Skeletal muscle satellite cell (primary cell): Measurements from ENCODE around the gene PDYN.
A peak's percentile ranks its signal among the peaks of the same experiment; 100 is the strongest.

Experiments used
- H3K27me3 ChIP-seq: 2 replicates; pipeline ENCODE4 v1.7.0; 2013; ENCODE audit warnings: low read length; ENCODE audit not compliant: control insufficient read depth, insufficient read depth
- H3K36me3 ChIP-seq: 2 replicates; pipeline ENCODE4 v1.7.0; 2013; ENCODE audit warnings: mild to moderate bottlenecking, control low read depth, low read length; ENCODE audit not compliant: insufficient read depth
- H3K4me1 ChIP-seq: 2 replicates; pipeline ENCODE4 v1.7.0; 2013; ENCODE audit warnings: low read length; ENCODE audit not compliant: control insufficient read depth, insufficient read depth
- H3K4me2 ChIP-seq: 2 replicates; pipeline ENCODE4 v1.7.0; 2013; ENCODE audit warnings: mild to moderate bottlenecking, low read length
- H3K4me3 ChIP-seq: 2 replicates; pipeline ENCODE4 v1.7.0; 2013; ENCODE audit warnings: low read length
- H3K9ac ChIP-seq: 2 replicates; pipeline ENCODE4 v1.7.0; 2013; ENCODE audit warnings: mild to moderate bottlenecking, low read depth, low read length, moderate library complexity
- H3K9me3 ChIP-seq: replicated peaks from 2 replicates; pipeline ENCODE4 v1.7.0; 2013; ENCODE audit warnings: mild to moderate bottlenecking, control low read depth, low read length

The PDYN gene

GRCh38 chr20:1965520-1966351 lies 28.1 kb downstream of the PDYN start:
- peaks cover 87% of the 10 kb centered on the region for H3K27me3 ChIP-seq
- peak overlapping the region; percentile 76 for H3K4me2 ChIP-seq
- H3K36me3 ChIP-seq = no peaks in the 10 kb centered on the region
- peaks cover 4% of the 10 kb centered on the region for H3K4me1 ChIP-seq
- H3K9ac ChIP-seq = no peak overlapping the region
- H3K9me3 ChIP-seq = no peaks in the 10 kb centered on the region
- H3K4me3 ChIP-seq = peak overlapping the region; percentile 24

- Histone ChIP-seq H3K36me3 (no peaks in the 10 kb centered on the region), H3K27me3 (peaks cover 86% of the 10 kb centered on the region), H3K9me3 (no peaks in the 10 kb centered on the region), H3K4me1 (peaks cover 4% of the 10 kb centered on the region), H3K4me3 (peak overlapping the region; percentile 24), H3K9ac (no peak overlapping the region), H3K4me2 (peak overlapping the region; percentile 76)
Measured at GRCh38 chr20:1964659-1965405, 29.0 kb downstream of the PDYN start.

- Histone ChIP-seq H3K4me1 (peaks cover 4% of the 10 kb centered on the region), H3K9me3 (no peaks in the 10 kb centered on the region), H3K27me3 (peaks cover 88% of the 10 kb centered on the region), H3K9ac (no peak overlapping the region), H3K4me2 (no peak overlapping the region), H3K36me3 (no peaks in the 10 kb centered on the region), H3K4me3 (no peak overlapping the region)
Measured at GRCh38 chr20:1964061-1964460, 29.8 kb downstream of the PDYN start.

- Histone ChIP-seq H3K9ac (no peak overlapping the region), H3K4me2 (no peak overlapping the region), H3K9me3 (no peaks in the 10 kb centered on the region), H3K27me3 (peaks cover 82% of the 10 kb centered on the region), H3K4me3 (no peak overlapping the region), H3K36me3 (no peaks in the 10 kb centered on the region), H3K4me1 (peaks cover 4% of the 10 kb centered on the region)
Measured at GRCh38 chr20:1961374-1961773, 32.5 kb downstream of the PDYN start.

- Histone ChIP-seq H3K27me3 (peaks cover 76% of the 10 kb centered on the region), H3K4me1 (no peaks in the 10 kb centered on the region), H3K36me3 (no peaks in the 10 kb centered on the region), H3K4me2 (no peak overlapping the region), H3K9me3 (no peaks in the 10 kb centered on the region), H3K4me3 (no peak overlapping the region), H3K9ac (no peak overlapping the region)
Measured at GRCh38 chr20:1959156-1959555, 34.7 kb downstream of the PDYN start.

GRCh38 chr20:1958426-1958825 lies 35.4 kb downstream of the PDYN start:
- Histone ChIP-seq H3K9ac (no peak overlapping the region), H3K27me3 (peaks cover 68% of the 10 kb centered on the region), H3K4me1 (no peaks in the 10 kb centered on the region)

GRCh38 chr20:1955217-1955616 lies 38.6 kb downstream of the PDYN start:
- H3K27me3 ChIP-seq = peaks cover 61% of the 10 kb centered on the region
- H3K9me3 ChIP-seq = no peaks in the 10 kb centered on the region
- H3K36me3 ChIP-seq = no peaks in the 10 kb centered on the region
- no peak overlapping the region for H3K4me3 ChIP-seq
- H3K4me2 ChIP-seq = no peak overlapping the region
- no peaks in the 10 kb centered on the region for H3K4me1 ChIP-seq
- no peak overlapping the region for H3K9ac ChIP-seq

More at GRCh38 chr20:1958426-1958825, 35.4 kb downstream of the PDYN start:
- H3K9me3 ChIP-seq = no peaks in the 10 kb centered on the region
- H3K4me3 ChIP-seq = no peak overlapping the region
- no peaks in the 10 kb centered on the region for H3K36me3 ChIP-seq
- H3K4me2 ChIP-seq = no peak overlapping the region

GRCh38 chr20:1953621-1954020 lies 40.2 kb downstream of the PDYN start:
- H3K4me1 ChIP-seq = no peaks in the 10 kb centered on the region
- H3K9me3 ChIP-seq = no peaks in the 10 kb centered on the region
- H3K9ac ChIP-seq = no peak overlapping the region
- no peaks in the 10 kb centered on the region for H3K36me3 ChIP-seq
- H3K4me2 ChIP-seq = no peak overlapping the region
- no peak overlapping the region for H3K4me3 ChIP-seq
- peaks cover 52% of the 10 kb centered on the region for H3K27me3 ChIP-seq

- peaks cover 50% of the 10 kb centered on the region for H3K27me3 ChIP-seq
- no peak overlapping the region for H3K9ac ChIP-seq
- H3K4me3 ChIP-seq = no peak overlapping the region
- no peaks in the 10 kb centered on the region for H3K9me3 ChIP-seq
- H3K4me1 ChIP-seq = no peaks in the 10 kb centered on the region
- no peaks in the 10 kb centered on the region for H3K36me3 ChIP-seq
- H3K4me2 ChIP-seq = no peak overlapping the region
Measured at GRCh38 chr20:1952737-1953530, 40.9 kb downstream of the PDYN start.

GRCh38 chr20:1951436-1952115 lies 42.3 kb downstream of the PDYN start:
- Histone ChIP-seq H3K36me3 (no peaks in the 10 kb centered on the region), H3K4me1 (peaks cover 5% of the 10 kb centered on the region), H3K27me3 (peaks cover 53% of the 10 kb centered on the region), H3K4me2 (no peak overlapping the region), H3K9ac (no peak overlapping the region), H3K4me3 (no peak overlapping the region), H3K9me3 (no peaks in the 10 kb centered on the region)

GRCh38 chr20:1950836-1951235 lies 43.0 kb downstream of the PDYN start:
- no peak overlapping the region for H3K4me3 ChIP-seq

More at GRCh38 chr20:1950836-1951235, 43.0 kb downstream of the PDYN start:
- H3K4me1 ChIP-seq = peaks cover 5% of the 10 kb centered on the region
- no peak overlapping the region for H3K9ac ChIP-seq
- H3K4me2 ChIP-seq = no peak overlapping the region
- H3K36me3 ChIP-seq = no peaks in the 10 kb centered on the region
- H3K27me3 ChIP-seq = peaks cover 56% of the 10 kb centered on the region
- no peaks in the 10 kb centered on the region for H3K9me3 ChIP-seq
